ENCODE results near the gene POM121.
"Not testable (repeated sequence)": the region's sequence is repeated elsewhere in the genome, so short reads cannot be mapped to it uniquely, and the experiment has no call there.

GRCh38 chr7:72945597-72945996, 20.7 kb downstream of the POM121 start:
- TF ChIP-seq CTCF (conservative IDR thresholded peaks at IDR 0.05); EZH2 (IDR thresholded peaks at IDR 0.05; ENCODE audit: low read depth): not testable (repeated sequence)
